Panc1 (cell line): ENCODE measurements around the gene PTTG1IP. TPM values are rescaled to one million over a fixed set of nuclear protein-coding genes. Genes with fewer than 3 reads are reported as not detected.

Experiments used
- ATAC-seq: fragments of 200-7000 bp; cut with Tn5 transposase; 2 replicates; pipeline ENCODE4 v1.9.1; 2020; ENCODE audit warnings: mild to moderate bottlenecking, moderate library complexity
- BruUV-seq: library from RNA; stranded (reverse); fragments of 400-500 nt; replicated peaks from 2 replicates; lab custom pipeline; 2021; lab: Mats Ljungman, UMichigan
- CTCF ChIA-PET: fragments of 300-600 bp; sonication (Branson Sonifier 250); formaldehyde crosslinking; loops from one replicate; lab custom pipeline; 2022; ENCODE audit warnings: antibody characterized with exemption; lab: Charles Lee
- POLR2A ChIA-PET: fragments of 300-600 bp; sonication (Branson Sonifier 250); formaldehyde crosslinking; loops from one replicate; lab custom pipeline; 2022; ENCODE audit warnings: antibody characterized with exemption; lab: Charles Lee
- DNase-seq: peaks from one replicate; pipeline ENCODE4 v3.0.0-alpha.2; 2010; ENCODE audit warnings: low read depth, low spot score
- H3K27ac ChIP-seq: 2 replicates; pipeline ENCODE4 v1.5.1; 2011; ENCODE audit warnings: mild to moderate bottlenecking, low read length, inconsistent platforms
- H3K27me3 ChIP-seq: fragments of 200-500 bp; sonication (Bioruptor generic); 2 replicates; pipeline ENCODE4 v1.6.0; 2014; ENCODE audit warnings: low read length, inconsistent platforms; ENCODE audit not compliant: control insufficient read depth, insufficient read depth
- H3K36me3 ChIP-seq: fragments of 200-500 bp; sonication (Bioruptor generic); 2 replicates; pipeline ENCODE4 v1.5.1; 2014; ENCODE audit warnings: inconsistent platforms, mild to moderate bottlenecking, low read length, moderate library complexity; ENCODE audit not compliant: control insufficient read depth, insufficient read depth
- H3K4me1 ChIP-seq: 2 replicates; pipeline ENCODE4 v1.5.1; 2011; ENCODE audit warnings: inconsistent platforms, mild to moderate bottlenecking, low read length, moderate library complexity; ENCODE audit not compliant: control insufficient read depth, insufficient read depth
- H3K4me3 ChIP-seq, 2 experiments: 2 replicates each; pipeline ENCODE4 v1.5.1; 2011 to 2012; ENCODE audit warnings: low read depth in 2 of 2, low read length in 2 of 2, mild to moderate bottlenecking in 2 of 2, inconsistent platforms in 1 of 2, moderate library complexity in 1 of 2
- H3K9me3 ChIP-seq: fragments of 200-500 bp; sonication (Bioruptor generic); 2 replicates; pipeline ENCODE4 v1.5.1; 2014; ENCODE audit warnings: low read depth, mild to moderate bottlenecking, inconsistent platforms, low read length, moderate library complexity; ENCODE audit not compliant: control insufficient read depth, insufficient read depth
- CTCF ChIP-seq: fragments of 450-650 bp; IDR thresholded peaks from 2 replicates; pipeline ENCODE4 v1.5.1; 2017; ENCODE audit warnings: mild to moderate bottlenecking
- POLR2AphosphoS5 ChIP-seq: IDR thresholded peaks from 2 replicates; pipeline ENCODE4 v1.6.1; 2012; ENCODE audit warnings: mild to moderate bottlenecking, low read depth, low read length, moderate library complexity
- REST ChIP-seq, 2 experiments: IDR thresholded peaks; 2 replicates each; pipeline ENCODE4 v1.6.1; 2011 to 2012; ENCODE audit warnings: low read depth in 2 of 2, control low read depth in 1 of 2, low read length in 1 of 2, mild to moderate bottlenecking in 1 of 2, moderate library complexity in 1 of 2; ENCODE audit not compliant: insufficient read depth in 1 of 2
- SIN3A ChIP-seq: IDR thresholded peaks from 2 replicates; pipeline ENCODE4 v1.6.1; 2012; ENCODE audit warnings: low read depth, mild to moderate bottlenecking, low read length, moderate library complexity, borderline replicate concordance; ENCODE audit not compliant: insufficient read depth
- TCF7L2 ChIP-seq: IDR thresholded peaks from 2 replicates; pipeline ENCODE4 v1.6.1; 2011; ENCODE audit warnings: mild to moderate bottlenecking, low read depth, low read length, inconsistent platforms
- in situ Hi-C: cut with HindIII; loops from 2 replicates; pipeline ENCODE4 v1.10.0; 2016; ENCODE audit warnings: low sequenced_read_pairs, low pct_unique_long_range_greater_than_20kb
- intact Hi-C: fragments of 100-400 bp; cut with micrococcal nuclease; formaldehyde crosslinking; loops from one replicate; pipeline ENCODE4 v1.10.0; 2022; ENCODE audit not compliant: unreplicated experiment
- total RNA-seq: library from RNA; stranded (reverse); gene quantifications from one replicate; pipeline ENCODE4 v1.2.1, GENCODE V29; 2021; ENCODE audit not compliant: unreplicated experiment

The PTTG1IP gene
- total RNA-seq, 1 experiment from 2014 or later: 226 TPM

GRCh38 chr21:44858791-44859190, 14.7 kb downstream of the PTTG1IP start:
- ChIA-PET CTCF (no interaction called here), POLR2A (no interaction called here)
- DNase-seq: no peak
- H3K36me3 ChIP-seq: peaks cover 6% of the 10 kb centered on the region
- H3K4me3 ChIP-seq: no peak overlapping the region
- H3K27me3 ChIP-seq: no peaks in the 10 kb centered on the region
- no peak for ATAC-seq
- intact Hi-C loops (no loop called here), in situ Hi-C loops (no loop called here)
- H3K9me3 ChIP-seq: no peaks in the 10 kb centered on the region
- H3K27ac ChIP-seq: no peak overlapping the region
- H3K4me1 ChIP-seq: peaks cover 1% of the 10 kb centered on the region
- BruUV-seq: no TSS peak
- no peak for TF ChIP-seq CTCF
- TF ChIP-seq REST (IDR thresholded peaks at IDR 0.05; ENCODE audit: insufficient read depth in 1 of 2, low read depth in 2 of 2, low read length in 1 of 2): no peak
- no peak for TF ChIP-seq SIN3A
- TF ChIP-seq TCF7L2: no peak
- TF ChIP-seq POLR2AphosphoS5: no peak

GRCh38 chr21:44858291-44858690, 15.2 kb downstream of the PTTG1IP start:
- ATAC-seq: no peak
- no TSS peak for BruUV-seq
- POLR2A ChIA-PET: no interaction called here

More at GRCh38 chr21:44858291-44858690, 15.2 kb downstream of the PTTG1IP start:
- DNase-seq: no peak
- Histone ChIP-seq H3K4me1 (peaks cover 3% of the 10 kb centered on the region), H3K27me3 (no peaks in the 10 kb centered on the region), H3K9me3 (no peaks in the 10 kb centered on the region), H3K27ac (no peak overlapping the region), H3K36me3 (peaks cover 6% of the 10 kb centered on the region), H3K4me3 (no peak overlapping the region)
- TF ChIP-seq SIN3A: no peak
- no peak for TF ChIP-seq REST (IDR thresholded peaks at IDR 0.05; ENCODE audit: insufficient read depth in 1 of 2, low read depth in 2 of 2, low read length in 1 of 2)
- TF ChIP-seq POLR2AphosphoS5: no peak
- TF ChIP-seq TCF7L2: no peak
- no peak for TF ChIP-seq CTCF
- CTCF ChIA-PET: no interaction called here
- intact Hi-C loops: no loop called here
- in situ Hi-C loops: no loop called here
